Gastrocnemius medialis (tissue), 4 donors: ENCODE data around the gene NPIPB9.
"Not testable (repeated sequence)": the region's sequence is repeated elsewhere in the genome, so short reads cannot be mapped to it uniquely, and the experiment has no call there.

ENCODE experiments used
- CTCF ChIP-seq, 5 experiments: fragments of 450-650 bp in 3 of 5; fragments of 200-600 bp in 2 of 5; sonication (generic) in 2 of 5; IDR thresholded peaks in 4 of 5; conservative IDR thresholded peaks in 1 of 5; 1 replicate in 4 of 5; 2 replicates in 1 of 5; pipeline ENCODE4 v1.5.1; 2016 to 2019; ENCODE audit warnings: antibody characterized with exemption in 5 of 5, mild to moderate bottlenecking in 3 of 5, moderate library complexity in 3 of 5
- POLR2A ChIP-seq, 2 donors: fragments of 450-650 bp; IDR thresholded peaks; one replicate each; pipeline ENCODE4 v1.6.1; 2017; ENCODE audit warnings: antibody characterized with exemption in 2 of 2, mild to moderate bottlenecking in 2 of 2, moderate library complexity in 2 of 2

DNA sequence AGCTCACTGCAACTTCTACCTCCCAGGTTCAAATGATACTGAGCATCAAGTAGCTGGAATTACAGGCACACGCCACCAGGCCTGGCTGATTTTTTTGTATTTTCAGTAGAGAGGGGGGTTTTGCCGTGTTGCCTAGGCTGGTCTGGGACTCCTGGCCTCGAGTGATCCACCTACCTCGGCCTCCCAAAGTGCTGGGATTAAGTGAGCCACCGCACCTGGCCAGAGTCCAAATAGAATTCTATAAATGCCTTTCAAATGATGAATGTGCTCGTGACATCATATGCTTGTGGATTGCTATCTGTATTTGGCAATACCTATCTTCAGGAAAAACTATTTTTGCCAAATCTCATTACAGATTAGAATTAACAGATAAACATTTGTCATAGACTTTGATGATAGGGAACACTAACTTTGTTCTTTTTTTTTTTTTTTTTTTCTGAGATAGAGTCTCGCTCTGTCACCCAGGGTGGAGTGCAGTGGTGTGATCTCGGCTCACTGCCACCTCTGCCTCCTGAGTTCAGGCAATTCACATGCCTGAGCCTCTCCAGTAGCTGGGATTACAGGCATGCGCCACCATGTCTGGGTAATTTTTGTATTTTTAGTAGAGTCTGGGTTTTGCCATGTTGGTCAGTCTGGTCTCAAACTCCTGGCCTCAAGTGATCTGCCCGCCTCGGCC, 56.0 kb downstream of the NPIPB9 start:
- not testable (repeated sequence) for TF ChIP-seq CTCF (IDR thresholded peaks at IDR 0.05 in 4 of 5, conservative IDR thresholded peaks at IDR 0.05 in 1 of 5); POLR2A (IDR thresholded peaks at IDR 0.05)
